ENCODE data around the gene MTHFD1L.

The MTHFD1L gene

DNA sequence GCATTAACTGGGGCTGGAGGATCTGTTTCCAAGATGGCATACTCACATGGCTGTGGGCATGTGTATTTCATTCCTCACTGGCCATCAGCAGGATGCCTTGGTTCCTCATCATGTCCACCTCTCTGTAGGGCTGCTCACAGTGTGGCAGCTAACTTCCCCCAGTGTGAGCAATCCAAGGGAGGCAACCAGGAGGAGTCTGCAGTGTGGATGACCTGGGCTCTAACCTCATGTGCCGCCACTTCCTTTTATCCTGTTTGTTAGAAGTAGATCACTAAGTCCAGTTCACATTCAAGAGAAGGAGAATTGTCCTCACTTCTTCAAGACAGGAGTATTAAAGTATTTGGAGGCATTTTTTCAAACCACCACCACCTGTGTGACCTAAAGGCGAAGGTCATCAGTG, 54.4 kb downstream of the MTHFD1L start:
- H3K4me3 ChIP-seq (IDR thresholded peaks at IDR 0.05; ENCODE audit: insufficient read depth, low read depth, low read length), result no peak overlapping the region
- no peak overlapping the region for H3K27ac ChIP-seq
- H3K9ac ChIP-seq, result no peak overlapping the region
- no peak overlapping the region for H2AFZ ChIP-seq (ENCODE audit: low read depth)
- peaks cover 18% of the 10 kb centered on the region for H3K4me1 ChIP-seq (ENCODE audit: low read depth, poor library complexity, severe bottlenecking)
- H3K36me3 ChIP-seq (ENCODE audit: insufficient read depth), result 0 out of 2 replicates have a peak, but pooled peaks cover under 1% of the 10 kb centered on the region
- no peak for TF ChIP-seq CTCF (conservative IDR thresholded peaks at IDR 0.05; ENCODE audit: low read depth, low read length)
- H3K27me3 ChIP-seq (ENCODE audit: insufficient read depth, low read depth), result no peaks in the 10 kb centered on the region
- H3K79me2 ChIP-seq (ENCODE audit: insufficient read depth, low read depth), result no peaks in the 10 kb centered on the region
- H3K4me2 ChIP-seq, result no peak overlapping the region
- no peaks in the 10 kb centered on the region for H4K20me1 ChIP-seq (ENCODE audit: insufficient read depth)

DNA sequence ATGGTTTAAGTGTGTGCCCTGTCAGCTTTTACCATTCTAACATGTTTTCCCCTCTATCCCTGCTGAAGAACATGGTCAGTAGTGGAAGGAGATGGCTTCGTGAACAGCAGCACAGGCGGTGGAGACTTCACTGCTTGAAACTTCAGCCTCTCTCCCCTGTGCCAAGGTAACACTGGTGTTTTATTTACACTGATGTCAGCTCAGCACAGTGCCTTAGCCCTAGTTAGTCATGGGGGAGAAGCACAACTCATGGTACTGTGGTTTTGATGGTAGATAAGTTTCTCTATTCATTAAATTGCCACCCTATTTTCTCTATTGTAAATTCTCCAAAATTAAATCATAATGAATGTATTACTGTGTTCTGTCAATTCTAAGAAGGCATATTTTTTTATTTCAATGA, 56.6 kb downstream of the MTHFD1L start:
- Histone ChIP-seq H3K27me3 (ENCODE audit: insufficient read depth, low read depth) (no peaks in the 10 kb centered on the region), H3K79me2 (ENCODE audit: insufficient read depth, low read depth) (no peaks in the 10 kb centered on the region), H3K27ac (no peak overlapping the region), H4K20me1 (ENCODE audit: insufficient read depth) (no peaks in the 10 kb centered on the region), H3K4me1 (ENCODE audit: low read depth, poor library complexity, severe bottlenecking) (peaks cover 18% of the 10 kb centered on the region), H3K9ac (no peak overlapping the region), H3K36me3 (ENCODE audit: insufficient read depth) (peaks cover 5% of the 10 kb centered on the region), H2AFZ (ENCODE audit: low read depth) (no peak overlapping the region), H3K4me2 (no peak overlapping the region), H3K4me3 (IDR thresholded peaks at IDR 0.05; ENCODE audit: insufficient read depth, low read depth, low read length) (no peak overlapping the region)
- no peak for TF ChIP-seq CTCF (conservative IDR thresholded peaks at IDR 0.05; ENCODE audit: low read depth, low read length)

DNA sequence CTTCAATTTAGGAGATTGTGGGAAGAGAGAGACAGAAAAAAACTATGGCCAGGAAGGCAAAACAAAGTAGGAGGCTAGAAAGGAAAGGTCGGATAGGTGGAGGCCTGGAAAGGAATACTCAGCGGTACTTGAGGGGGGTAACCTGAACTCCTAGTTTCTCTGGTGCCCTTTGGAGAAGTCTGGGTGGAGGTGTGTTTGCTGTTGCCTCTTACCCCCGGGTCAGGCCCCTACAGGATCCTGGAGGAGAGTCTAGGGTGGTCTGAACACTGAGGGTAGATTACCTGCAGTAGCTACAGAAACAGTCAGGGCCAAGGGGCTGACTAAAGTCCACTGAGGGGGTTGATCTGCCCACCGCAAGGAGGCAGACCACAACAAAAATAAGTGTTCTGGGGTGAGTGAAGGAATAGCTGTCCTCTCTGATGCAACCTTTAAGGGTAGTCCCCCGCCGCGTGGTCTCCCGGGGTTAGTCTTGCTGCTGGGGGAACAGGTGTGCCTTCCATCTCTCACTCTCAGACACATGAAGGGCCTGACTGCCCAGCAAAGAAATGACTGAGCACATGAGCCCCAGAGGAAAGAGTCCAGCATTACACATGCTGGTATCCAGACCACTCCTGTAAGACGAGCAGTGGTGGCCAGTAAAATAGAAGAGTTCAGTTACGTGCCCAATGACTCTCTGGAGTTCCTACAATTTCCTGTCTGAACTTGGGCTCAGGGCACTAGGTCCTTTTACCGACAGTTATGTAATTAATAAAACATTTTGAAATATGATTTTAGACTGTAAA, 59.5 kb downstream of the MTHFD1L start:
- H2AFZ ChIP-seq (ENCODE audit: low read depth), result no peak overlapping the region
- no peaks in the 10 kb centered on the region for H3K27me3 ChIP-seq (ENCODE audit: insufficient read depth, low read depth)
- H3K27ac ChIP-seq, result no peak overlapping the region
- no peaks in the 10 kb centered on the region for H3K79me2 ChIP-seq (ENCODE audit: insufficient read depth, low read depth)
- no peak overlapping the region for H3K9ac ChIP-seq
- no peak overlapping the region for H3K4me2 ChIP-seq
- no peak overlapping the region for H3K4me3 ChIP-seq (IDR thresholded peaks at IDR 0.05; ENCODE audit: insufficient read depth, low read depth, low read length)
- peaks cover 5% of the 10 kb centered on the region for H3K36me3 ChIP-seq (ENCODE audit: insufficient read depth)
- H4K20me1 ChIP-seq (ENCODE audit: insufficient read depth), result no peaks in the 10 kb centered on the region
- no peak for TF ChIP-seq CTCF (conservative IDR thresholded peaks at IDR 0.05; ENCODE audit: low read depth, low read length)
- H3K4me1 ChIP-seq (ENCODE audit: low read depth, poor library complexity, severe bottlenecking), result peaks cover 18% of the 10 kb centered on the region

DNA sequence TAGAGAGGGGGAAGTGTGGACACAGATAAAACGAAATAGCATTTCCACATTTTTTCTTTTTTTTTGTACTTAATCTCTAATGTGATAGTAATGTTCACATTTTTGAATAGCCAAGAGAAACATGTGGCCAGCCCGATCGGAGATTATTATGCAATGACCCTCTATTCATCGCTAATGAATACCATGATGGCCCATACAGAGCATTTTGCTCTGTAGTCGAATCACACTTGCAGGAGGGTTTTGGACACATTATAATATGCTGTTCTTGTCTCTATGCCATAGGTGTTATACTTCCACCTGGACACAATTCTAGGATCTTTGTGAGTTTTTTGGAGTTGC, 60.1 kb downstream of the MTHFD1L start:
- TF ChIP-seq CTCF (conservative IDR thresholded peaks at IDR 0.05; ENCODE audit: low read depth, low read length), result no peak
- Histone ChIP-seq H3K79me2 (ENCODE audit: insufficient read depth, low read depth) (no peaks in the 10 kb centered on the region), H3K4me2 (no peak overlapping the region)

More for the DNA sequence above, 60.1 kb downstream of the MTHFD1L start:
- no peak overlapping the region for H3K4me3 ChIP-seq (IDR thresholded peaks at IDR 0.05; ENCODE audit: insufficient read depth, low read depth, low read length)
- H3K36me3 ChIP-seq (ENCODE audit: insufficient read depth), result peaks cover 5% of the 10 kb centered on the region
- H3K4me1 ChIP-seq (ENCODE audit: low read depth, poor library complexity, severe bottlenecking), result peaks cover 18% of the 10 kb centered on the region
- no peak overlapping the region for H3K27ac ChIP-seq
- no peak overlapping the region for H3K9ac ChIP-seq
- H3K27me3 ChIP-seq (ENCODE audit: insufficient read depth, low read depth), result no peaks in the 10 kb centered on the region
- no peak overlapping the region for H2AFZ ChIP-seq (ENCODE audit: low read depth)
- no peaks in the 10 kb centered on the region for H4K20me1 ChIP-seq (ENCODE audit: insufficient read depth)

All from KMS-11 (cell line).